Measurements from ENCODE around the gene OR1I1.

DNA sequence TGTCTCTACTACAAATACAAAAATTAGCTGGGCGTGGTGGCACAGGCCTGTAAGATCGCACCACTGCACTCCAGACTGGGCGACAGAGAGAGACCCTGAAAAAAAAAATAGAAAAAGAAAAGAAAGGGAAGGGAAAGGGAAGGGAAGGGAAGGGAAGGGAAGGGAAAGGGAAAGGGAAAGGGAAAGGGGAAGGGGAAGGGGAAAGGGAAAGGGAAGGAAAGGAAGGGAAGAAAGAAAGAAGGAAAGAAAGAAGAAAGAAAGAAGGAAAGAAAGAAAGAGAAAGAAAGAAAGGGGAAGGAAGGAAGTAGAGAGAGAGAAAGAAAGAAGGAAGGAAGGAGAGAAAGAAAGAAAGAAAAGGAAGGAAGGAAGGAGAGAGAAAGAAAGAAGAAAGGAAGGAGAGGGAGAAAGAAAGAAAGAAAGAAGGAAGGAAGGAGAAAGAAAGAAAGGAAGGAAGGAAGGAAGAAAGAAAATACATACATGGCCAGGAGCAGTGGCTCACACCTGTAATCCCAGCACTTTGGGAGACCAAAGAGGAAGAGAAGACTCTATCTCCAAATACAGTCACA lies 17.1 kb downstream of the OR1I1 start:
- TF ChIP-seq, protein P1, sequence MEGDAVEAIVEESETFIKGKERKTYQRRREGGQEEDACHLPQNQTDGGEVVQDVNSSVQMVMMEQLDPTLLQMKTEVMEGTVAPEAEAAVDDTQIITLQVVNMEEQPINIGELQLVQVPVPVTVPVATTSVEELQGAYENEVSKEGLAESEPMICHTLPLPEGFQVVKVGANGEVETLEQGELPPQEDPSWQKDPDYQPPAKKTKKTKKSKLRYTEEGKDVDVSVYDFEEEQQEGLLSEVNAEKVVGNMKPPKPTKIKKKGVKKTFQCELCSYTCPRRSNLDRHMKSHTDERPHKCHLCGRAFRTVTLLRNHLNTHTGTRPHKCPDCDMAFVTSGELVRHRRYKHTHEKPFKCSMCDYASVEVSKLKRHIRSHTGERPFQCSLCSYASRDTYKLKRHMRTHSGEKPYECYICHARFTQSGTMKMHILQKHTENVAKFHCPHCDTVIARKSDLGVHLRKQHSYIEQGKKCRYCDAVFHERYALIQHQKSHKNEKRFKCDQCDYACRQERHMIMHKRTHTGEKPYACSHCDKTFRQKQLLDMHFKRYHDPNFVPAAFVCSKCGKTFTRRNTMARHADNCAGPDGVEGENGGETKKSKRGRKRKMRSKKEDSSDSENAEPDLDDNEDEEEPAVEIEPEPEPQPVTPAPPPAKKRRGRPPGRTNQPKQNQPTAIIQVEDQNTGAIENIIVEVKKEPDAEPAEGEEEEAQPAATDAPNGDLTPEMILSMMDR (IDR thresholded peaks at IDR 0.05 in 2 of 3, conservative IDR thresholded peaks at IDR 0.05 in 1 of 3; ENCODE audit: borderline replicate concordance in 1 of 3, insufficient read depth in 1 of 3, low read depth in 2 of 3, low read length in 2 of 3): no peak
- no peak for TF ChIP-seq SRF (IDR thresholded peaks at IDR 0.05; ENCODE audit: low read depth)
- TF ChIP-seq, protein P2, sequence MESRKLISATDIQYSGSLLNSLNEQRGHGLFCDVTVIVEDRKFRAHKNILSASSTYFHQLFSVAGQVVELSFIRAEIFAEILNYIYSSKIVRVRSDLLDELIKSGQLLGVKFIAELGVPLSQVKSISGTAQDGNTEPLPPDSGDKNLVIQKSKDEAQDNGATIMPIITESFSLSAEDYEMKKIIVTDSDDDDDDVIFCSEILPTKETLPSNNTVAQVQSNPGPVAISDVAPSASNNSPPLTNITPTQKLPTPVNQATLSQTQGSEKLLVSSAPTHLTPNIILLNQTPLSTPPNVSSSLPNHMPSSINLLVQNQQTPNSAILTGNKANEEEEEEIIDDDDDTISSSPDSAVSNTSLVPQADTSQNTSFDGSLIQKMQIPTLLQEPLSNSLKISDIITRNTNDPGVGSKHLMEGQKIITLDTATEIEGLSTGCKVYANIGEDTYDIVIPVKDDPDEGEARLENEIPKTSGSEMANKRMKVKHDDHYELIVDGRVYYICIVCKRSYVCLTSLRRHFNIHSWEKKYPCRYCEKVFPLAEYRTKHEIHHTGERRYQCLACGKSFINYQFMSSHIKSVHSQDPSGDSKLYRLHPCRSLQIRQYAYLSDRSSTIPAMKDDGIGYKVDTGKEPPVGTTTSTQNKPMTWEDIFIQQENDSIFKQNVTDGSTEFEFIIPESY (IDR thresholded peaks at IDR 0.05; ENCODE audit: extremely low read depth, insufficient replicate concordance, low read length): no peak
- no peak for TF ChIP-seq EZH2phosphoT487 (IDR thresholded peaks at IDR 0.05; ENCODE audit: borderline replicate concordance)
- TF ChIP-seq, protein P3, sequence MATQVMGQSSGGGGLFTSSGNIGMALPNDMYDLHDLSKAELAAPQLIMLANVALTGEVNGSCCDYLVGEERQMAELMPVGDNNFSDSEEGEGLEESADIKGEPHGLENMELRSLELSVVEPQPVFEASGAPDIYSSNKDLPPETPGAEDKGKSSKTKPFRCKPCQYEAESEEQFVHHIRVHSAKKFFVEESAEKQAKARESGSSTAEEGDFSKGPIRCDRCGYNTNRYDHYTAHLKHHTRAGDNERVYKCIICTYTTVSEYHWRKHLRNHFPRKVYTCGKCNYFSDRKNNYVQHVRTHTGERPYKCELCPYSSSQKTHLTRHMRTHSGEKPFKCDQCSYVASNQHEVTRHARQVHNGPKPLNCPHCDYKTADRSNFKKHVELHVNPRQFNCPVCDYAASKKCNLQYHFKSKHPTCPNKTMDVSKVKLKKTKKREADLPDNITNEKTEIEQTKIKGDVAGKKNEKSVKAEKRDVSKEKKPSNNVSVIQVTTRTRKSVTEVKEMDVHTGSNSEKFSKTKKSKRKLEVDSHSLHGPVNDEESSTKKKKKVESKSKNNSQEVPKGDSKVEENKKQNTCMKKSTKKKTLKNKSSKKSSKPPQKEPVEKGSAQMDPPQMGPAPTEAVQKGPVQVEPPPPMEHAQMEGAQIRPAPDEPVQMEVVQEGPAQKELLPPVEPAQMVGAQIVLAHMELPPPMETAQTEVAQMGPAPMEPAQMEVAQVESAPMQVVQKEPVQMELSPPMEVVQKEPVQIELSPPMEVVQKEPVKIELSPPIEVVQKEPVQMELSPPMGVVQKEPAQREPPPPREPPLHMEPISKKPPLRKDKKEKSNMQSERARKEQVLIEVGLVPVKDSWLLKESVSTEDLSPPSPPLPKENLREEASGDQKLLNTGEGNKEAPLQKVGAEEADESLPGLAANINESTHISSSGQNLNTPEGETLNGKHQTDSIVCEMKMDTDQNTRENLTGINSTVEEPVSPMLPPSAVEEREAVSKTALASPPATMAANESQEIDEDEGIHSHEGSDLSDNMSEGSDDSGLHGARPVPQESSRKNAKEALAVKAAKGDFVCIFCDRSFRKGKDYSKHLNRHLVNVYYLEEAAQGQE (IDR thresholded peaks at IDR 0.05; ENCODE audit: low read depth): no peak
- no peak for TF ChIP-seq ZNF274 (IDR thresholded peaks at IDR 0.05; ENCODE audit: low read depth, low read length)
- TF ChIP-seq POLR2A (IDR thresholded peaks at IDR 0.05; ENCODE audit: borderline replicate concordance, extremely low read depth, insufficient read depth, insufficient read length): no peak
- TF ChIP-seq EZH2 (IDR thresholded peaks at IDR 0.05): no peak
- TF ChIP-seq, protein P4, sequence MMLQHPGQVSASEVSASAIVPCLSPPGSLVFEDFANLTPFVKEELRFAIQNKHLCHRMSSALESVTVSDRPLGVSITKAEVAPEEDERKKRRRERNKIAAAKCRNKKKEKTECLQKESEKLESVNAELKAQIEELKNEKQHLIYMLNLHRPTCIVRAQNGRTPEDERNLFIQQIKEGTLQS (IDR thresholded peaks at IDR 0.05): no peak
- no peak for TF ChIP-seq YY1 (IDR thresholded peaks at IDR 0.05; ENCODE audit: extremely low read depth, insufficient replicate concordance, low read depth, low read length)
- TF ChIP-seq CBX3 (IDR thresholded peaks at IDR 0.05; ENCODE audit: low read depth): no peak

Measured in HCT116 (cell line).